ENCODE measurements around the gene MTG2. TPM values are rescaled to one million over a fixed set of nuclear protein-coding genes. Genes with fewer than 3 reads are reported as not detected.
"Not testable (repeated sequence)": the region's sequence is repeated elsewhere in the genome, so short reads cannot be mapped to it uniquely, and the experiment has no call there.

Gene MTG2
- total RNA-seq, 1 donor from 2014 or later: 31.5 TPM

DNA sequence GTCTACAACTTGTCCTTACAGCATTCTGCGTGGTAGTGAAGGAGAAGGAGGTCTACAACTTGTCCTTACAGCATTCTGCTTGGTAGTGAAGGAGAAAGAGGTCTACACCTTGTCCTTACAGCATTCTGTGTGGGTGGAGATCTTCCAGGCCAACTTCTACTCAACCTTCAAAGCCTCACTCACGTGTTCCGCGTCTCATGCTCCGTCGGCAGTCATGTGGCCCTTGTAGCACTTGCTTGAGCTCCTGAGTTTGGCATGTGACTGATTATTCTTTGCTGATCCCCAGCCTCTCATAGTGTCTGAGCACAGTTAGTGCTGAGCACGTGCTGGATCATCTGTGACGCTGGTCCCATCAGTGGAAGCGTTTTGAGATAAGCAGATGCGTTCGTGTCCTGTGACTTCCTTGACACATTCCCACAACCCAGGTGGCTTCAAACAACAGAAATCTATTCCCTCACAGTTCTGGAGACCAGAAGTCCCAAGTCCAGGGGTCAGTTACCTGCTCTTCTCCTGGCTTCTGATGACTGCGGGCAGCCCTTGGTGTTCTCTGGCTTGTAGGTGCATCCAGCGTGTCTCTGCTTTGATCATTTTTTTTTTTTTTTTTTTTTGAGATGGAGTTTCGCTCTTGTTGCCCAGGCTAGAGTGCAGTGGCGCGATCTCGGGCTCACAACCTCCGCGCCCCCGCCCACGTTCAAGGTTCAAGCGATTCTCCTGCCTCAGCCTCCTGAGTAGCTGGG is 36.6 kb upstream of the MTG2 start:
- H3K27me3 Mint-ChIP-seq (ENCODE audit: low read depth, unreplicated experiment): no peaks in the 10 kb centered on the region
- no peak for FAIRE-seq
- Histone ChIP-seq H3K9me3 (ENCODE audit: insufficient read depth, low read depth, low read length) (no peaks in the 10 kb centered on the region), H2AFZ (ENCODE audit: low read depth, low read length) (no peak overlapping the region), H3K36me3 (ENCODE audit: insufficient read depth, low read length) (no peaks in the 10 kb centered on the region), H3K9ac (ENCODE audit: low read length) (no peak overlapping the region), H3K4me2 (ENCODE audit: low read length) (no peak overlapping the region), H3K27me3 (ENCODE audit: insufficient read depth, low read length) (no peaks in the 10 kb centered on the region), H4K20me1 (ENCODE audit: insufficient read depth, low read length) (peaks cover 80% of the 10 kb centered on the region), H3K27ac (ENCODE audit: low read depth, low read length) (no peak overlapping the region), H3K4me3 (ENCODE audit: insufficient read depth, low read depth, low read length) (no peak overlapping the region), H3K4me1 (ENCODE audit: insufficient read depth, low read length) (peaks cover 25% of the 10 kb centered on the region), H3K79me2 (ENCODE audit: insufficient read depth, low read length) (peaks cover 92% of the 10 kb centered on the region)
- H3K4me3 Mint-ChIP-seq (ENCODE audit: unreplicated experiment): peak overlapping the region; percentile 40
- DNase-seq (ENCODE audit: low read depth): no peak
- peaks cover 19% of the 10 kb centered on the region for H3K4me1 Mint-ChIP-seq (ENCODE audit: low read depth, unreplicated experiment)
- no peaks in the 10 kb centered on the region for H3K9me3 Mint-ChIP-seq (ENCODE audit: unreplicated experiment)
- no peak for TF ChIP-seq EZH2 (IDR thresholded peaks at IDR 0.05; ENCODE audit: insufficient read depth, low read length)
- TF ChIP-seq, protein P1, sequence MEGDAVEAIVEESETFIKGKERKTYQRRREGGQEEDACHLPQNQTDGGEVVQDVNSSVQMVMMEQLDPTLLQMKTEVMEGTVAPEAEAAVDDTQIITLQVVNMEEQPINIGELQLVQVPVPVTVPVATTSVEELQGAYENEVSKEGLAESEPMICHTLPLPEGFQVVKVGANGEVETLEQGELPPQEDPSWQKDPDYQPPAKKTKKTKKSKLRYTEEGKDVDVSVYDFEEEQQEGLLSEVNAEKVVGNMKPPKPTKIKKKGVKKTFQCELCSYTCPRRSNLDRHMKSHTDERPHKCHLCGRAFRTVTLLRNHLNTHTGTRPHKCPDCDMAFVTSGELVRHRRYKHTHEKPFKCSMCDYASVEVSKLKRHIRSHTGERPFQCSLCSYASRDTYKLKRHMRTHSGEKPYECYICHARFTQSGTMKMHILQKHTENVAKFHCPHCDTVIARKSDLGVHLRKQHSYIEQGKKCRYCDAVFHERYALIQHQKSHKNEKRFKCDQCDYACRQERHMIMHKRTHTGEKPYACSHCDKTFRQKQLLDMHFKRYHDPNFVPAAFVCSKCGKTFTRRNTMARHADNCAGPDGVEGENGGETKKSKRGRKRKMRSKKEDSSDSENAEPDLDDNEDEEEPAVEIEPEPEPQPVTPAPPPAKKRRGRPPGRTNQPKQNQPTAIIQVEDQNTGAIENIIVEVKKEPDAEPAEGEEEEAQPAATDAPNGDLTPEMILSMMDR (IDR thresholded peaks at IDR 0.05; ENCODE audit: insufficient read depth, low read depth, low read length): no peak
- H3K27ac Mint-ChIP-seq (ENCODE audit: unreplicated experiment): no peak overlapping the region
- H3K36me3 Mint-ChIP-seq (ENCODE audit: low read depth, unreplicated experiment): no peaks in the 10 kb centered on the region

DNA sequence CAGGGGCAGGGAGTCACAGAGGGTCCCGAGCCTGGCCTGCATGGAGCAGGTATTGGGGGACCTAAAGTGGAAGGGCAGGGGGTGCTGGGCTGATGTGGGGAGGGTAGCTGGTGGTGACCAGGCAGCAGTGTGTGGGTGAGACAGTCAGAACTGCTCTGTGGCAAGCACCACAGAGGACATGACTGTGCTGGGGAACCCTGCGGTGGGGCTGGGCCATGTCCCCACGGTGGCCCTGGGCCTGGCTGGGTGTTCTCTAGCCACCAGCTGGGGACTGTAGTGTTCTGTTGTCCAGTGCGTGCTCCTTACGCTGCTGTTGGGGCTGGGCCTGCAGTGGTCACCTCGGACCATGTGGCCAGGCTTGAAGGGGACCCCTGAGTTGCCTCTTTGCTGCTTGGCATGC is 35.7 kb upstream of the MTG2 start:
- H3K4me1 ChIP-seq (ENCODE audit: insufficient read depth, low read length): peaks cover 16% of the 10 kb centered on the region
- no peak overlapping the region for H3K4me2 ChIP-seq (ENCODE audit: low read length)
- no peak overlapping the region for H3K4me3 ChIP-seq (ENCODE audit: insufficient read depth, low read depth, low read length)
- DNase-seq (ENCODE audit: low read depth): no peak
- H3K9me3 Mint-ChIP-seq (ENCODE audit: unreplicated experiment): no peaks in the 10 kb centered on the region
- no peak overlapping the region for H3K27ac Mint-ChIP-seq (ENCODE audit: unreplicated experiment)
- H4K20me1 ChIP-seq (ENCODE audit: insufficient read depth, low read length): peaks cover 80% of the 10 kb centered on the region
- no peaks in the 10 kb centered on the region for H3K36me3 Mint-ChIP-seq (ENCODE audit: low read depth, unreplicated experiment)
- H3K27me3 Mint-ChIP-seq (ENCODE audit: low read depth, unreplicated experiment): no peaks in the 10 kb centered on the region
- TF ChIP-seq EZH2 (IDR thresholded peaks at IDR 0.05; ENCODE audit: insufficient read depth, low read length): no peak
- TF ChIP-seq, protein P1 (IDR thresholded peaks at IDR 0.05; ENCODE audit: insufficient read depth, low read depth, low read length): no peak
- FAIRE-seq: no peak
- no peaks in the 10 kb centered on the region for H3K9me3 ChIP-seq (ENCODE audit: insufficient read depth, low read depth, low read length)
- peaks cover 92% of the 10 kb centered on the region for H3K79me2 ChIP-seq (ENCODE audit: insufficient read depth, low read length)
- H3K27me3 ChIP-seq (ENCODE audit: insufficient read depth, low read length): no peaks in the 10 kb centered on the region
- H3K4me3 Mint-ChIP-seq (ENCODE audit: unreplicated experiment): no peak overlapping the region
- H3K27ac ChIP-seq (ENCODE audit: low read depth, low read length): no peak overlapping the region
- no peak overlapping the region for H2AFZ ChIP-seq (ENCODE audit: low read depth, low read length)
- H3K36me3 ChIP-seq (ENCODE audit: insufficient read depth, low read length): no peaks in the 10 kb centered on the region
- peaks cover 14% of the 10 kb centered on the region for H3K4me1 Mint-ChIP-seq (ENCODE audit: low read depth, unreplicated experiment)
- no peak overlapping the region for H3K9ac ChIP-seq (ENCODE audit: low read length)

DNA sequence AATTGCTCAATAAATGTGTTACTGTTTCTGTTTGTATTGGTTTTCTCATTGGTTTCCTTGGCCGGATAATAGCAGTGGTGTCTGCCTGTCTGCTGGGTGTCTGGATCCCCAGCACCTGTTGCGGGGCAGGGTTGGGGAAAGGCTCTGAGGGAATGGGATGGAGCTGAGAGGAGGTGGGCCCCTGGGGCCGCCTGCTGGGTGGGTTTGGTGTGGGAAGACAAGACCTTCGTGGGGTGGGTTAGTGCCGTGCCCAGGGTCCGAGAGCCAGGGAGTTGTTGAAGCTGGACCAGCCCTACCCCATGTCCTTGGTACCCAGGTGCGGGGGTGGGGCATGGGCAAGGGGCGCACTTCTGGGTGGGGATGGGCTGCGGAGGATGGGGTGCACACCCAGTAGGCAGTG is 35.3 kb upstream of the MTG2 start:
- H4K20me1 ChIP-seq (ENCODE audit: insufficient read depth, low read length): peaks cover 80% of the 10 kb centered on the region
- no peak overlapping the region for H3K9ac ChIP-seq (ENCODE audit: low read length)
- TF ChIP-seq, protein P1 (IDR thresholded peaks at IDR 0.05; ENCODE audit: insufficient read depth, low read depth, low read length): no peak
- no peak for TF ChIP-seq EZH2 (IDR thresholded peaks at IDR 0.05; ENCODE audit: insufficient read depth, low read length)
- H2AFZ ChIP-seq (ENCODE audit: low read depth, low read length): no peak overlapping the region
- Mint-ChIP-seq H3K27me3 (ENCODE audit: low read depth, unreplicated experiment) (no peaks in the 10 kb centered on the region), H3K4me3 (ENCODE audit: unreplicated experiment) (peak overlapping the region; percentile 57), H3K4me1 (ENCODE audit: low read depth, unreplicated experiment) (peaks cover 14% of the 10 kb centered on the region), H3K9me3 (ENCODE audit: unreplicated experiment) (no peaks in the 10 kb centered on the region), H3K36me3 (ENCODE audit: low read depth, unreplicated experiment) (peaks cover 3% of the 10 kb centered on the region), H3K27ac (ENCODE audit: unreplicated experiment) (no peak overlapping the region)
- no peak overlapping the region for H3K4me3 ChIP-seq (ENCODE audit: insufficient read depth, low read depth, low read length)
- H3K27ac ChIP-seq (ENCODE audit: low read depth, low read length): no peak overlapping the region
- no peaks in the 10 kb centered on the region for H3K36me3 ChIP-seq (ENCODE audit: insufficient read depth, low read length)
- DNase-seq (ENCODE audit: low read depth): no peak
- no peak overlapping the region for H3K4me2 ChIP-seq (ENCODE audit: low read length)
- no peaks in the 10 kb centered on the region for H3K27me3 ChIP-seq (ENCODE audit: insufficient read depth, low read length)
- no peaks in the 10 kb centered on the region for H3K9me3 ChIP-seq (ENCODE audit: insufficient read depth, low read depth, low read length)
- no peak for FAIRE-seq
- peaks cover 16% of the 10 kb centered on the region for H3K4me1 ChIP-seq (ENCODE audit: insufficient read depth, low read length)
- peaks cover 92% of the 10 kb centered on the region for H3K79me2 ChIP-seq (ENCODE audit: insufficient read depth, low read length)

DNA sequence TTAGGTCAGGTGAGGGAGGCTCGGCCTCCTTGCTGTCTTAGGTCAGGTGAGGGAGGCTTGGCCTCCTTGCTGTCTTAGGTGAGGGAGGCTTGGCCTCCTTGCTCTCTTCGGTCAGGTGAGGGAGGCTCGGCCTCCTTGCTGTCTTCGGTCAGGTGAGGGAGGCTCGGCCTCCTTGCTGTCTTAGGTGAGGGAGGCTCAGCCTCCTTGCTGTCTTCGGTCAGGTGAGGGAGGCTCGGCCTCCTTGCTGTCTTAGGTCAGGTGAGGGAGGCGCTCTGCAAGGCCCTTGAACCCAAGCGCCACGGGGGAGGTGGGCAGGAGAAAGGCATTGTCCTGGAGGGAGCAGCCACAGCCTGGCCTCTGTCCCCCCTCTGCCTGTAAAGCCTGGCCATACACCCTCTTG is 34.4 kb upstream of the MTG2 start:
- Histone ChIP-seq H4K20me1 (ENCODE audit: insufficient read depth, low read length) (peaks cover 88% of the 10 kb centered on the region), H3K79me2 (ENCODE audit: insufficient read depth, low read length) (peaks cover 94% of the 10 kb centered on the region), H3K4me1 (ENCODE audit: insufficient read depth, low read length) (peaks cover 16% of the 10 kb centered on the region)
- not testable (repeated sequence) for H3K4me2 ChIP-seq (ENCODE audit: low read length); DNase-seq (ENCODE audit: low read depth); H3K27me3 Mint-ChIP-seq (ENCODE audit: low read depth, unreplicated experiment); H3K27ac Mint-ChIP-seq (ENCODE audit: unreplicated experiment); H3K36me3 ChIP-seq (ENCODE audit: insufficient read depth, low read length); FAIRE-seq; H2AFZ ChIP-seq (ENCODE audit: low read depth, low read length); H3K27me3 ChIP-seq (ENCODE audit: insufficient read depth, low read length); H3K4me3 ChIP-seq (ENCODE audit: insufficient read depth, low read depth, low read length); H3K9me3 ChIP-seq (ENCODE audit: insufficient read depth, low read depth, low read length); H3K9ac ChIP-seq (ENCODE audit: low read length); H3K4me3 Mint-ChIP-seq (ENCODE audit: unreplicated experiment); H3K27ac ChIP-seq (ENCODE audit: low read depth, low read length); H3K9me3 Mint-ChIP-seq (ENCODE audit: unreplicated experiment)
- peaks cover 10% of the 10 kb centered on the region for H3K36me3 Mint-ChIP-seq (ENCODE audit: low read depth, unreplicated experiment)
- H3K4me1 Mint-ChIP-seq (ENCODE audit: low read depth, unreplicated experiment): peaks cover 14% of the 10 kb centered on the region

All from astrocyte (in vitro differentiated cells and primary cell).